DND-41 (cell line): ENCODE data around the gene DNAJC17.
A peak's percentile ranks its signal among the peaks of the same experiment; 100 is the strongest.

Source experiments
- ATAC-seq: fragments of 200-7000 bp; cut with Tn5 transposase; 3 replicates; pipeline ENCODE4 v1.9.1; 2021; ENCODE audit warnings: low read depth; ENCODE audit not compliant: insufficient read depth
- DNase-seq: peaks from one replicate; pipeline ENCODE4 v3.0.0-alpha.2; 2020
- H2AFZ ChIP-seq: 2 replicates; pipeline ENCODE4 v1.6.0; 2012; ENCODE audit warnings: low read depth, low read length
- H3K27ac ChIP-seq: 2 replicates; pipeline ENCODE4 v1.5.1; 2012; ENCODE audit warnings: low read length, inconsistent platforms
- H3K27me3 ChIP-seq: fragments of 200-600 bp; sonication (generic); 2 replicates; pipeline ENCODE4 v1.6.0; 2012; ENCODE audit warnings: low read length, mild to moderate bottlenecking, inconsistent platforms; ENCODE audit not compliant: insufficient read depth, poor library complexity
- H3K36me3 ChIP-seq: 2 replicates; pipeline ENCODE4 v1.5.1; 2012; ENCODE audit warnings: low read length, inconsistent platforms; ENCODE audit not compliant: insufficient read depth
- H3K4me1 ChIP-seq: 2 replicates; pipeline ENCODE4 v1.5.1; 2012; ENCODE audit warnings: mild to moderate bottlenecking, low read length; ENCODE audit not compliant: insufficient read depth
- H3K4me2 ChIP-seq: 2 replicates; pipeline ENCODE4 v1.6.0; 2012; ENCODE audit warnings: mild to moderate bottlenecking, moderate library complexity, low read length, inconsistent platforms; ENCODE audit not compliant: insufficient read depth
- H3K4me3 ChIP-seq, 2 experiments: fragments of 200-600 bp in 1 of 2; shearing (Covaris generic) in 1 of 2; 2 replicates each; pipeline ENCODE4 v1.5.1; 2012 to 2016; ENCODE audit warnings: inconsistent platforms in 2 of 2, low read length in 2 of 2, mild to moderate bottlenecking in 2 of 2, low read depth in 1 of 2, moderate library complexity in 1 of 2
- H3K79me2 ChIP-seq: 2 replicates; pipeline ENCODE4 v1.6.0; 2012; ENCODE audit warnings: low read length, inconsistent platforms; ENCODE audit not compliant: insufficient read depth
- H3K9ac ChIP-seq: 2 replicates; pipeline ENCODE4 v1.6.0; 2012; ENCODE audit warnings: low read depth, mild to moderate bottlenecking, inconsistent platforms, low read length, moderate library complexity
- H3K9me3 ChIP-seq: 2 replicates; pipeline ENCODE4 v1.5.1; 2012; ENCODE audit warnings: low read length, moderate library complexity, mild to moderate bottlenecking, inconsistent platforms; ENCODE audit not compliant: insufficient read depth, severe bottlenecking
- H4K20me1 ChIP-seq: 2 replicates; pipeline ENCODE4 v1.6.0; 2012; ENCODE audit warnings: low read length; ENCODE audit not compliant: insufficient read depth
- EZH2 ChIP-seq: IDR thresholded peaks from 3 replicates; pipeline ENCODE4 v1.6.1; 2012; ENCODE audit warnings: borderline replicate concordance, low read depth, mild to moderate bottlenecking, moderate library complexity, low read length, inconsistent platforms; ENCODE audit not compliant: severe bottlenecking
- TF ChIP-seq, protein P1 (sequence below): IDR thresholded peaks from 2 replicates; pipeline ENCODE4 v1.5.1; 2012; ENCODE audit warnings: borderline replicate concordance, low read length, moderate library complexity, mild to moderate bottlenecking; ENCODE audit not compliant: poor library complexity, severe bottlenecking; ENCODE audit errors: extremely low read depth

The DNAJC17 gene

DNA sequence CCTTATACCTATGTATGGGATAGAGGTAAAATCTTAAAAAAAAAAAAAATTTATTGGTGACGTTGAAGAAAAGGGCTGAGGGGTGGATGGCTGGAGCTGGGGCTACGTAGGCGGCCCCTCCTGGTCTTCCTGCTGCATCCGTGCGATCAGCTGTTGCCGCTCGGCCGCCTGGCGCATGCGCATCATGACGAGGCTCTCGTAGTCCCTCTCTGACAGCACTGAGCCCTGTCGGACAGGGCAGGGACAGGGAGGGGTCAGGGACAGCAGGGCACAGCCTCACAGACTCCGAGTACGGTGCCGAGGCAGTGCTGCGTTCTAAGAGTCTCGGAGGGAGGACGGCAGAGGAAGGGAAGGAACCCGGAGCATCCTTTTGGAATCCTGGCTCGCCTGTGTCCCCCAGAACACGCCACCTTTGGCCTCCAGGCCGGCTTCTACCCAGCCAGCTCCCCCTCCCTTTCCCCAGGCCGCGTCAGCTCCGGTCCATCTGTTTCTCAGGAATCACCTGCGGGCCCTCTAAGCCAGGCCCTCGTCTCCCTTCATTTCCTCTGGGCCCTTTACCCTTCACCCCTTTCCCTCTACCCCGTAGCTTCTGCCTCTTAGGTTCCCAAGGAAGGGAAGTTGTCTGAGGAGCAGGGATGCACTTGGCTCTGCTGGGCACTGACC is 39.3 kb downstream of the DNAJC17 start:
- peaks cover 37% of the 10 kb centered on the region for H3K4me1 ChIP-seq
- H4K20me1 ChIP-seq: peaks cover 8% of the 10 kb centered on the region
- H3K36me3 ChIP-seq: peaks cover 33% of the 10 kb centered on the region
- H3K4me3 ChIP-seq: no peak overlapping the region
- TF ChIP-seq, protein P1, sequence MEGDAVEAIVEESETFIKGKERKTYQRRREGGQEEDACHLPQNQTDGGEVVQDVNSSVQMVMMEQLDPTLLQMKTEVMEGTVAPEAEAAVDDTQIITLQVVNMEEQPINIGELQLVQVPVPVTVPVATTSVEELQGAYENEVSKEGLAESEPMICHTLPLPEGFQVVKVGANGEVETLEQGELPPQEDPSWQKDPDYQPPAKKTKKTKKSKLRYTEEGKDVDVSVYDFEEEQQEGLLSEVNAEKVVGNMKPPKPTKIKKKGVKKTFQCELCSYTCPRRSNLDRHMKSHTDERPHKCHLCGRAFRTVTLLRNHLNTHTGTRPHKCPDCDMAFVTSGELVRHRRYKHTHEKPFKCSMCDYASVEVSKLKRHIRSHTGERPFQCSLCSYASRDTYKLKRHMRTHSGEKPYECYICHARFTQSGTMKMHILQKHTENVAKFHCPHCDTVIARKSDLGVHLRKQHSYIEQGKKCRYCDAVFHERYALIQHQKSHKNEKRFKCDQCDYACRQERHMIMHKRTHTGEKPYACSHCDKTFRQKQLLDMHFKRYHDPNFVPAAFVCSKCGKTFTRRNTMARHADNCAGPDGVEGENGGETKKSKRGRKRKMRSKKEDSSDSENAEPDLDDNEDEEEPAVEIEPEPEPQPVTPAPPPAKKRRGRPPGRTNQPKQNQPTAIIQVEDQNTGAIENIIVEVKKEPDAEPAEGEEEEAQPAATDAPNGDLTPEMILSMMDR: no peak
- TF ChIP-seq EZH2: no peak
- no peaks in the 10 kb centered on the region for H3K27me3 ChIP-seq
- H3K9ac ChIP-seq: peak overlapping the region; percentile 49; the same call in 1 of the 2 replicates
- H3K27ac ChIP-seq: peak overlapping the region; percentile 87; the same call in 1 of the 2 replicates
- no peaks in the 10 kb centered on the region for H3K9me3 ChIP-seq
- H3K4me2 ChIP-seq: no peak overlapping the region
- H2AFZ ChIP-seq: no peak overlapping the region
- H3K79me2 ChIP-seq: no peaks in the 10 kb centered on the region
- ATAC-seq (no peak), DNase-seq (no peak)

DNA sequence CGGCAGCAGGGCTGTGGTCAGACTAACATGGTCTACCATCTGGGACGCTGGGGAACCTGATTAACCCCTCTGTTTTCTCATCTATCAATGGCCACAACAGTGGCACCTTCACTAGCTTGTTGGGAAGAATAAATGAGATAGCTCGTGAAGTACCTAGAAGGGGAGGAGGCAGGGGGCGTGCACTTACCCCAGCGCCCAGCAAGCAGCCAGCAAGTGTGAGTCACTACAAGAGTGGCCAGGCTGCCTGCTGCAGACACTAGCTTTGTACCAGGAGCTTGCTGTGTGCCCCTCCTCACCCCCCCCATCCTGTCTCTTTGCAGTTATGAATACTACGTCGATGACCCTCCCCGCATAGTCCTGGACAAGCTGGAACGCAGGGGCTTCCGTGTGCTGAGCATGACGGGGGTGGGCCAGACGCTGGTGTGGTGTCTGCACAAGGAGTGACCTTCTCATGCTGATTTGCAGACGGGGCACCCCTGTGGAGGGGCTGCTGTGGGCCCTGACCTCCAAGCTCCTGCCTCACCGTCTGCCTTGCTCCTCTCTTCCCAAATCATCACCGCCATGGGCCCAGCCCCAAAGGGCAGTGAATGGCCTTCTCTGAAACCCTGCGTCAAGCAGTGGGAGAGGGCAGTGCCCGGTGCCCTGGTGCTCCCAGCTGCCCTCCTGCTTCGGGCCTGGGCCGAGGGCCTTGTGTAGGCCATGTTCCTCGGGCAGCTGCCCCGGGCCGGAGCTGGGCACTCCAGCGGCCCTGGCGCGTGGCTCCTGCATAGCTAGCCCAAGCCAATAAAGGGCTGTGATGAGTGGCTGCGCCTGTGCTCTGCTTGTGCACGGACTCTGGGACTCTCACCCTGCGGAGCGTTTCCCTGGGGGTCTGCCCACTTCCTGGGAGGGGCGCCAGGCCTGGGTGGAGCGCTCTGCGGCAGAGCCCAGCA is 40.1 kb downstream of the DNAJC17 start:
- ATAC-seq (no peak), DNase-seq (no peak)
- no peak overlapping the region for H3K4me2 ChIP-seq
- no peaks in the 10 kb centered on the region for H3K79me2 ChIP-seq
- no peak overlapping the region for H2AFZ ChIP-seq
- H3K9ac ChIP-seq: no peak overlapping the region
- no peak overlapping the region for H3K4me3 ChIP-seq
- TF ChIP-seq, protein P1: no peak
- no peak for TF ChIP-seq EZH2
- H3K4me1 ChIP-seq: peaks cover 37% of the 10 kb centered on the region
- H3K36me3 ChIP-seq: peaks cover 26% of the 10 kb centered on the region
- H3K9me3 ChIP-seq: no peaks in the 10 kb centered on the region
- H3K27me3 ChIP-seq: no peaks in the 10 kb centered on the region
- H4K20me1 ChIP-seq: peaks cover 8% of the 10 kb centered on the region
- no peak overlapping the region for H3K27ac ChIP-seq

DNA sequence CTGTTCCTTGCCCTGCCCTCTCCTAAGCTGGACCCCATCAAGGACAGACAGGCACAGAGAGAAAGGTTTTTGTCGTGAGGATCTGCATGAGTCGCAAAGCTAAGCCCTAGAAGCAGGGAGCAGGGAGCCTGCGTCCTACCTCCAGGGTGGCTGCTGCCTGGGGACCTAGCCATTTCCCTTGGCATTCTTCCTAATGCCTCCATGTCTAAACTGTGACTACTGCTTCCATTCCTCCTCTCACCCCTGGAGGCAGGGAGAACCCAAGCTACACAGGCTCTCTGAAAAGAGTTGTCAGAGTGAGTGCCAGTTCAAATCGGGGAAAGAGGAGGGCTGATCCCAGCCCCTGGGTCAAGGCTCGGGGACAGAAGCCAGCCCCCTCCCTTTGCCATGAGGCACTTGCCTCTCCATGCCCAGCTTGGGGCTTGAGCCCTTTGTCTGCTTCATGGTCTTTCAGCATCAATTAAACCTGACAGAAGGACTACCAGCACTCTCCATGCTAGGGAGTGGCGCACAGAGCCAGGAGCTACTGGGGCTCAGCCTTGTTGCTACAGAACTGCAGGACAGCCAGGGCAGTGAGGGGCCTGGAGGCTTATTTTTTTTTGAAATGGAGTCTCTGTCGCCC is 41.0 kb downstream of the DNAJC17 start:
- Histone ChIP-seq H3K79me2 (no peaks in the 10 kb centered on the region), H2AFZ (no peak overlapping the region), H3K9ac (no peak overlapping the region), H3K4me1 (peaks cover 36% of the 10 kb centered on the region), H3K27me3 (no peaks in the 10 kb centered on the region), H3K36me3 (peaks cover 19% of the 10 kb centered on the region), H3K4me3 (no peak overlapping the region), H3K4me2 (no peak overlapping the region), H4K20me1 (peaks cover 7% of the 10 kb centered on the region), H3K9me3 (no peaks in the 10 kb centered on the region), H3K27ac (no peak overlapping the region)
- TF ChIP-seq, protein P1: no peak
- no peak for TF ChIP-seq EZH2
- ATAC-seq (no peak), DNase-seq (no peak)
